ENCODE measurements around the gene TRMT1. TPM values are rescaled to one million over a fixed set of nuclear protein-coding genes. Genes with fewer than 3 reads are reported as not detected.

Gene TRMT1
- total RNA-seq, 1 experiment from 2014 or later, result 52.0 TPM

DNA sequence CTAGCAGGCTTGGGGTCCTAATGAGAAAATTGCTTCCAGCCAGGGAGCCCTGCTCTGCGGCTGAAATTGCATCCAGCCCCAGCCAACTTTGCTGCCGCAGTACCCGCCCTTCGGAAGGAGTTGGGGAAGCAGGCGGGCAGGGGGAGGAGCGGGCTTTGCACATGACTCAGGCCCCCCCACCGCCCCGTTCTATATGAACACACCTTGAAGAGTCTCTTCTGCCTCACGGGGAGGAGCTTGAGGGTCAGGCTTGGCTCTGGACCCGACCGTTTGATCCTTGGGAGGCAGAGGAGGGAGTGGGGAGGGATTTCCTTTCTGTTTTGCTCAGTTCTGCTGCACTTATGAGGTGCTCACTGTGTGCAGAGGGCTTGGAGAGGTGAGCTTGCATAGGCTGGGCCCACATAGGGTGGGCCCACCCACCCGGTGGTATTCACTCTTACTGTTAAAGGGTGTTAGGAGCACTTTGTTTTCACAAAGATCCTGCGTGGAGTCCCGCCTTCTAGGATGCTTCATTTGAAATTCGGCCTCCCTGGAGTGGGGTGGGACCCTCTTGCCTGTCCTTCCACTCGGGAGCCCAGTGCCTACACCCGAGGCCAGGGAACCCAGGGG, 60.4 kb downstream of the TRMT1 start:
- Histone ChIP-seq H3K4me1 (ENCODE audit: control insufficient read depth, insufficient read depth, low read length) (peaks cover 97% of the 10 kb centered on the region), H3K4me3 (ENCODE audit: low read depth in 2 of 2, low read length in 2 of 2) (peak overlapping the region in 1 of 2 experiments; percentile 20; a peak in 1 of 4 replicates), H3K27ac (ENCODE audit: low read length) (peak overlapping the region; percentile 99), H3K9me3 (ENCODE audit: control insufficient read depth, insufficient read depth, low read depth, low read length) (no peaks in the 10 kb centered on the region), H3K36me3 (ENCODE audit: control insufficient read depth, insufficient read depth, low read length) (no peaks in the 10 kb centered on the region), H3K27me3 (ENCODE audit: control insufficient read depth, insufficient read depth, low read length) (no peaks in the 10 kb centered on the region)
- no TSS peak for BruUV-seq (replicated peaks)
- ChIA-PET CTCF (no interaction called here), POLR2A (no interaction called here)
- intact Hi-C loops (cut with micrococcal nuclease; ENCODE audit: unreplicated experiment) (loop anchor here (5.0 kb wide), 1 partner anchor 34 kb away; no protein-coding TSS in a partner anchor), in situ Hi-C loops (cut with HindIII; ENCODE audit: low pct_unique_long_range_greater_than_20kb, low sequenced_read_pairs) (no loop called here)
- ATAC-seq (0 out of 2 replicates have a peak, but pooled peaks have one; percentile 2), DNase-seq (ENCODE audit: low read depth, low spot score) (no peak)
- TF ChIP-seq SIN3A (IDR thresholded peaks at IDR 0.05; ENCODE audit: borderline replicate concordance, insufficient read depth, low read depth, low read length) (no peak), TCF7L2 (IDR thresholded peaks at IDR 0.05; ENCODE audit: low read depth, low read length) (peak; percentile 43; the same call in 1 of the 2 replicates)

DNA sequence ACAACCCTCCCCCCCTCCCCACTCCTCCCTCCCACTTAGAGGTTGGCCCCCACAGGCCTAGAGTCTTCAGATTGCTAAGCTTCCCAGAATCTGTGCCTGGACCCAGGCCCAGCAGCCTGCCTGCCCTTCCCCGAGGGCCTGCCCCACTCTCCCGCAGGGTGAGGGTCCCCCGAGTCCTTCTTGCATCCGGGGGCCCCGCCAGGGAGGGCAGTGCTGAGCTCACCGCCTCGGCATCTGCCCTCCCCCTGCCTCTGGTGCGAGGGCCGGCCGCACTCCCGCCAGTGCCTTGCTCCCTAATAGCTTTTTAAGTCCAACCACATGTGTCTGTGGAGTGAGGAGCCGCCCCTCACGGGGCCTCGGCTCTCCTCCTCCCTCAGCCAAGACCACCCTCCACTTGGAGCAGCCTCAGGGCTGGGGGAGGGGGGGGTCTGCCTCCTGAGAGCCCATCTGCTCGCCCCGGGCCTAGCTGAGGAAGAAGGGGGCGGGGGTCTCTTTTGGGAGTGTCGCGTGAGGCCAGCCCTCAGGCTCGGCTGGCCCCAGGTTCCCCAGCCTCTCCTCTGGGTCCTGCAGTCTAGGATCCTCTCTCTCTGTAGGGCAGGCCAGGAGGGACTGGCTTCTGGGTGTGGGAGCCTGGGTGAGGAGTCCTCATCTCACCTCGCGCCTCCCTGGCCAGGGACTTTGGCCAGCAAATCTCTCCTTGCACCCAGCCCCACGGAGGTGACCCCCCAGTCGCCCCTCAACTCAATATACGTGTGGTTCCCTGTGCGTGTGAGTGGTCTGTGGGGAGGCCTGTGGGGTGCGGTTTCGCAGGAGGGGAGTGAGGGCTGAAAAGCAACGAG, 61.1 kb downstream of the TRMT1 start:
- Histone ChIP-seq H3K27ac (ENCODE audit: low read length) (peak overlapping the region; percentile 99), H3K27me3 (ENCODE audit: control insufficient read depth, insufficient read depth, low read length) (no peaks in the 10 kb centered on the region), H3K4me3 (ENCODE audit: low read depth in 2 of 2, low read length in 2 of 2) (0 out of 4 replicates have a peak overlapping the region, but pooled peaks of 1 of the 2 experiments have one; percentile 20), H3K4me1 (ENCODE audit: control insufficient read depth, insufficient read depth, low read length) (peaks cover 97% of the 10 kb centered on the region), H3K36me3 (ENCODE audit: control insufficient read depth, insufficient read depth, low read length) (no peaks in the 10 kb centered on the region), H3K9me3 (ENCODE audit: control insufficient read depth, insufficient read depth, low read depth, low read length) (no peaks in the 10 kb centered on the region)
- in situ Hi-C loops (cut with HindIII; ENCODE audit: low pct_unique_long_range_greater_than_20kb, low sequenced_read_pairs), result no loop called here
- DNase-seq (ENCODE audit: low read depth, low spot score), result no peak
- TF ChIP-seq, protein P1, sequence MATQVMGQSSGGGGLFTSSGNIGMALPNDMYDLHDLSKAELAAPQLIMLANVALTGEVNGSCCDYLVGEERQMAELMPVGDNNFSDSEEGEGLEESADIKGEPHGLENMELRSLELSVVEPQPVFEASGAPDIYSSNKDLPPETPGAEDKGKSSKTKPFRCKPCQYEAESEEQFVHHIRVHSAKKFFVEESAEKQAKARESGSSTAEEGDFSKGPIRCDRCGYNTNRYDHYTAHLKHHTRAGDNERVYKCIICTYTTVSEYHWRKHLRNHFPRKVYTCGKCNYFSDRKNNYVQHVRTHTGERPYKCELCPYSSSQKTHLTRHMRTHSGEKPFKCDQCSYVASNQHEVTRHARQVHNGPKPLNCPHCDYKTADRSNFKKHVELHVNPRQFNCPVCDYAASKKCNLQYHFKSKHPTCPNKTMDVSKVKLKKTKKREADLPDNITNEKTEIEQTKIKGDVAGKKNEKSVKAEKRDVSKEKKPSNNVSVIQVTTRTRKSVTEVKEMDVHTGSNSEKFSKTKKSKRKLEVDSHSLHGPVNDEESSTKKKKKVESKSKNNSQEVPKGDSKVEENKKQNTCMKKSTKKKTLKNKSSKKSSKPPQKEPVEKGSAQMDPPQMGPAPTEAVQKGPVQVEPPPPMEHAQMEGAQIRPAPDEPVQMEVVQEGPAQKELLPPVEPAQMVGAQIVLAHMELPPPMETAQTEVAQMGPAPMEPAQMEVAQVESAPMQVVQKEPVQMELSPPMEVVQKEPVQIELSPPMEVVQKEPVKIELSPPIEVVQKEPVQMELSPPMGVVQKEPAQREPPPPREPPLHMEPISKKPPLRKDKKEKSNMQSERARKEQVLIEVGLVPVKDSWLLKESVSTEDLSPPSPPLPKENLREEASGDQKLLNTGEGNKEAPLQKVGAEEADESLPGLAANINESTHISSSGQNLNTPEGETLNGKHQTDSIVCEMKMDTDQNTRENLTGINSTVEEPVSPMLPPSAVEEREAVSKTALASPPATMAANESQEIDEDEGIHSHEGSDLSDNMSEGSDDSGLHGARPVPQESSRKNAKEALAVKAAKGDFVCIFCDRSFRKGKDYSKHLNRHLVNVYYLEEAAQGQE (IDR thresholded peaks at IDR 0.05; ENCODE audit: insufficient read depth in 1 of 2, low read depth in 2 of 2, low read length in 1 of 2), result no peak
- TF ChIP-seq SIN3A (IDR thresholded peaks at IDR 0.05; ENCODE audit: borderline replicate concordance, insufficient read depth, low read depth, low read length) (no peak), POLR2AphosphoS5 (IDR thresholded peaks at IDR 0.05; ENCODE audit: low read depth, low read length) (no peak), TCF7L2 (IDR thresholded peaks at IDR 0.05; ENCODE audit: low read depth, low read length) (no peak)
- ATAC-seq, result 0 out of 2 replicates have a peak, but pooled peaks have one; percentile 10
- intact Hi-C loops (cut with micrococcal nuclease; ENCODE audit: unreplicated experiment), result loop anchor here (5.0 kb wide), 1 partner anchor 33 kb away; no protein-coding TSS in a partner anchor
- BruUV-seq (replicated peaks), result no TSS peak
- CTCF ChIA-PET, result interaction anchor here (0.9 kb wide), 2 partner anchors 27 to 67 kb away, joined by 3 read pairs; no protein-coding TSS in a partner anchor
- POLR2A ChIA-PET, result no interaction called here

Other genes with a start within 250 kb of the TRMT1 start
- 78.9 TPM for gene DNASE2, start 235.3 kb downstream of the TRMT1 start, total RNA-seq (2021; ENCODE audit: unreplicated experiment)
- gene KLF1, start 229.5 kb downstream of the TRMT1 start, total RNA-seq (2021; ENCODE audit: unreplicated experiment), result 0.10 TPM
- gene GCDH, start 225.6 kb downstream of the TRMT1 start, total RNA-seq (2021; ENCODE audit: unreplicated experiment), result 15.6 TPM
- 1.6 TPM for gene SYCE2, start 197.4 kb downstream of the TRMT1 start, total RNA-seq (2021; ENCODE audit: unreplicated experiment)
- gene FARSA, start 183.0 kb downstream of the TRMT1 start, total RNA-seq (2021; ENCODE audit: unreplicated experiment), result 80.3 TPM
- gene CALR, start 178.1 kb downstream of the TRMT1 start, total RNA-seq (2021; ENCODE audit: unreplicated experiment), result 1,060 TPM
- gene RAD23A, start 170.9 kb downstream of the TRMT1 start, total RNA-seq (2021; ENCODE audit: unreplicated experiment), result 111 TPM
- gene GADD45GIP1, start 159.5 kb downstream of the TRMT1 start, total RNA-seq (2021; ENCODE audit: unreplicated experiment), result 36.7 TPM
- 0.54 TPM for gene DAND5, start 147.2 kb downstream of the TRMT1 start, total RNA-seq (2021; ENCODE audit: unreplicated experiment)
- gene NFIX, start 121.3 kb downstream of the TRMT1 start, total RNA-seq (2021; ENCODE audit: unreplicated experiment), result 144 TPM
- gene LYL1, start 13.9 kb downstream of the TRMT1 start, total RNA-seq (2021; ENCODE audit: unreplicated experiment), result 0.23 TPM
- gene NACC1, start 1.5 kb upstream of the TRMT1 start, total RNA-seq (2021; ENCODE audit: unreplicated experiment), result 129 TPM
- gene STX10, start 33.6 kb upstream of the TRMT1 start, total RNA-seq (2021; ENCODE audit: unreplicated experiment), result 43.6 TPM
- 80.4 TPM for gene IER2, start 33.7 kb upstream of the TRMT1 start, total RNA-seq (2021; ENCODE audit: unreplicated experiment)

All from Panc1 (cell line).